ENCODE results near the gene PTPRM. TPM values are rescaled to one million over a fixed set of nuclear protein-coding genes. Genes with fewer than 3 reads are reported as not detected.
"Not testable (repeated sequence)": the region's sequence is repeated elsewhere in the genome, so short reads cannot be mapped to it uniquely, and the experiment has no call there.

PTPRM gene
- polyA plus RNA-seq, 1 donor: 85.4 TPM

GRCh38 chr18:7945882-7946281 is 378.8 kb downstream of the PTPRM start:
- no peak for DNase-seq (ENCODE audit: low read depth)

- DNase-seq (ENCODE audit: low read depth): no peak
These were observed 379.7 kb downstream of the PTPRM start for GRCh38 chr18:7946734-7947377.

DNA sequence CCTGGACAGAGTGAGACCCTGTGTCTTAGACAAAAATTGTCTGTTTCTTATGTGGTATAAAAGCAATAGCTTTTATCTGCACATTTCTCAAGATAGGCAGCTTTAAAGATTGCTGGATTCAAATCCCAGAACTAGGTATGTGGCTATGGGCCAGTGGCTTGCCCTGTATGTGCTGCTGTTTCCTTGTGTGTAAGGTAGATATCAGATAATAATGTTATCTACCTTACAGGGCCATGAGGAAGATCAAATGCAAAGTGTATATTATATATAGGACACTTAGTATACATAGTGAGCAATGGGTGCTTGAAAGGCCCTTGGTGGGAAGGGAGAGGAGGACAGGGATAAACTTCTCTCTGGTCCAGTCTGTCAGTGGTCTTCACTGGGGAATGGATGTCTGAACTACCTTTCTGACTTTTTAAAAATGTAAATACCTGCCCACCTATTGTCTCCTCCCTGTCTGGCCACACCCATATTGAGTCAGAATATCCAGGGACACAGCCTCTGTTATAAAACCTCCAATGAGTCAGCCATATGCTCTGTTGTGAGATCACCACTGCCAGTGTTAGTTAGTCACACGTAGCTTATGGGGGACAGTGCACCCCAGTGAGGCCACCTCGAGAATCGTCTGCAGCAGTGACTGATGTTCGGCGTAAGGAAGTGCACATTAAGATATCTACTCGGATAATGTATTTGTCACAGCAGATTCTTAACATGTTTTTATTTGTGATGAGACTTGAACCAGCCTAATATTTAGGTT is 383.4 kb downstream of the PTPRM start:
- DNase-seq (ENCODE audit: low read depth): no peak

GRCh38 chr18:7953095-7953958 is 386.2 kb downstream of the PTPRM start:
- DNase-seq (ENCODE audit: low read depth): no peak

- DNase-seq (ENCODE audit: low read depth): no peak
These were observed 387.1 kb downstream of the PTPRM start for GRCh38 chr18:7954238-7954637.

DNA sequence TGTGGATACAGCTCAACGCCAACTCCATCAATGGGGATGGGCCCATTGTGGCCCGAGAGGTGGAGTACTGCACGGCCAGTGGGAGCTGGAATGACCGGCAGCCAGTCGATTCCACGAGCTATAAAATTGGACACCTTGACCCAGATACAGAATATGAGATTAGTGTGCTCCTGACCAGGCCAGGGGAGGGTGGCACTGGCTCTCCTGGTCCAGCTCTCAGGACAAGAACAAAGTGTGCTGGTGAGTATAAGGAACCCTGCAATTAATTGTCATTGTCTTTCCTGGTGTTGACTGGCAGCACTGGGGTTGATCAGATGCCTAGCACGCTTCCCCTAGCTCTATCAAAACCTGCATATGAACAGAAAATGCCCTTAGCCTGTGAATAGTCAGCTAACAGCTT is 388.1 kb downstream of the PTPRM start:
- no peak for DNase-seq (ENCODE audit: low read depth)

DNA sequence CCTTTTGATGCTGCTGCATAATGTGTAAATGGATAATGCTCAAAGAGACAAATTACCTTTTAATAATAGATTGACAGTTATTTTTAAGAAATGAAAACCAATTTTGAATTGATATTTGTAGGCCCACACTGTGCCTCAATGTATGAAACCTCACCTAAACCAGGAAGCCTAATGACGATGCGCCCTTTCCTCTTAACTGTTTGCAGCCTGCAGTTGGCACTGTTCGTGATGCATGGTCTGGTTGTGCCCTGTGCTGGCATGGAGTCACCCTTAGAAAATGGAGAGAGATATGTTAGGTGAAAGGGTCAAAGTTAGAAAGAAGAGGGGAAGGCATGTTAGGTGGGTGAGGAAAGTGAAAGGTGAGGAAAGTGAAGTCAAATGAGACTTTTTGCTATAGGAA is 390.2 kb downstream of the PTPRM start:
- DNase-seq (ENCODE audit: low read depth): no peak

GRCh38 chr18:7958081-7958896 is 391.2 kb downstream of the PTPRM start:
- DNase-seq (ENCODE audit: low read depth): no peak

- no peak for DNase-seq (ENCODE audit: low read depth)
These were observed 391.7 kb downstream of the PTPRM start for GRCh38 chr18:7958897-7959146.

DNA sequence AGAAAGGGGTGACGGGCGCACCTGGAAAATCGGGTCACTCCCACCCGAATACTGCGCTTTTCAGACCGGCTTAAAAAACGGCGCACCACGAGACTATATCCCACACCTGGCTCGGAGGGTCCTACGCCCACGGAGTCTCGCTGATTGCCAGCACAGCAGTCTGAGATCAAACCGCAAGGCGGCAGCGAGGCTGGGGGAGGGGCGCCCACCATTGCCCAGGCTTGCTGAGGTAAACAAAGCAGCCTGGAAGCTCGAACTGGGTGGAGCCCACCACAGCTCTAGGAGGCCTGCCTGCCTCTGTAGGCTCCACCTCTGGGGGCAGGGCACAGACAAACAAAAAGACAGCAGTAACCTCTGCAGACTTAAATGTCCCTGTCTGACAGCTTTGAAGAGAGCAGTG is 399.6 kb downstream of the PTPRM start:
- DNase-seq (ENCODE audit: low read depth): not testable (repeated sequence)

- DNase-seq (ENCODE audit: low read depth): no peak
These were observed 407.2 kb downstream of the PTPRM start for GRCh38 chr18:7974200-7974874.

GRCh38 chr18:7977897-7978296 is 410.8 kb downstream of the PTPRM start:
- no peak for DNase-seq (ENCODE audit: low read depth)

DNA sequence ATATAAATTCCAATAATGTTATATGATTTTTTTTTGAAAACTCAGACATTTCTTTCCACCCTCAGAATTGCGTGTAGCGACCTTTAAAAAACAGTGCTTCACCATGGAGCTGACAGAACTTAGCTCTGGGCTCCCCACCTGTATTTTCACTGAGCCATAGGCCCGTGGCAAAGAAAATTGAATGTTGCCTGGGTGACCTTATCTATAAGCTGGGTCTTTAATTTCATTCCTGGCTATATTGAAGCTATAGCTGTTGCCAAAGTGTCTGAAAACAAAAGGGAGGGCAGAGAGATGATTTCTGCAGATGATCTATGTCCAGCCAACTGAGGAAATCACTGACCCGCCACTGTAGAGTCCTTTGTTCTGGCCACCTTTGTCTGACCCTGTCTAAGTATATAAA is 411.7 kb downstream of the PTPRM start:
- no peak for DNase-seq (ENCODE audit: low read depth)

DNA sequence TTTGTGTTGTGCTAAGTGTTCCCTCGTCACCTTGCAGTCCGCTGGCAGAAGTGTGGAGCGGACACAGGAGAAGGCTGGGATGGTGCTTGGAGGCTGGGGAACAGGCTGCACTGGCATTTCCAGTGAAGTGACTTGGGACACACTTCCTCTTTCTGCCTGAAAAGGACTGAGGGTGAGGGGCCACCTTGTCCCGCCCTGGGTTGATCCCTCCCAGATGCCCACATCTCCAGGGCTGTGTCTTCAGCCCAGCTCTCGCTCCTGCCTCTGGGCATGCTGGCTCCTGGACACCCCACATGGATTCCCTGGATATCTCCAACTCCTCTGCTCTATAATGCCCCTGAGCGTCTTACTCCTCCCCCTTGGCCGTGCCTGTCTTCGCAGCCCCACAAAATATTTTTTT is 412.6 kb downstream of the PTPRM start:
- no peak for DNase-seq (ENCODE audit: low read depth)

DNA sequence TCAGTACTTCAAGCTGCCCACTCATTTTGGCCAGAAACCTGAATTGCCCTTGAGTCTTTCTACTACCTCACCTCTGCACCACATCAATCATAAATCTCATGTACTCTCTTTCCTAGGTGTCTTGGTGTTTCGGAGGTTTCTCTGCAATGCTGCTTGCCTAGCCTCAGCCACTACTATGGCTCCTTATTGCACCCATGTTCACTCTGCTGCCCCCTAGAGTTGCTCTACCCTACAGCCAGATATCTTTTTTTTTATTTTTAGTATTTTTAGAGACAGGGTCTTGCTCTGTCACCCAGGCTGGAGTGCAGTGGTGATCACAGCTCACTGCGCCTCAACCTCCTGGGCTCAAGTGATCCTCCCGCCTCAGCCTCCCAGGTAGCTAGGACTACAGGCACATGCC is 413.0 kb downstream of the PTPRM start:
- no peak for DNase-seq (ENCODE audit: low read depth)

DNA sequence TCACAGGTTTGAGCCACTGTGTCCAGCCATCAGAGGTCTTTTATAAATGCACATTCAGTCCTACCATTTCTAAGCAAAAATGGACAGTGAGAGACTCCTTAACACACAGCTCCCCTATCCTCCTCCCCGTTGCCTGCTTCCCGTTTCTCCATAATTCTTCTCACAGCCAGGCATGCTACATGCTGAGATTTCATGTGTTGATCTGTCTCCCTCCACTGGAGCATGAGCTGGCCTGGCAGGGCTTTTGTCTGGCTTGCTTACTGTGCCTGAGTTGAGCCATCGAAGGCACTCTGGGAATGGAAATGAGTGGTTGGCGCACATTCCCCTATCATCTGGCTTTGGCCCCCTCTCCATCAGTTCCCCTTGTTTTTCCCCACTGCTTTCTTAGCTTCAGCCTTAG is 413.5 kb downstream of the PTPRM start:
- DNase-seq (ENCODE audit: low read depth): no peak

DNA sequence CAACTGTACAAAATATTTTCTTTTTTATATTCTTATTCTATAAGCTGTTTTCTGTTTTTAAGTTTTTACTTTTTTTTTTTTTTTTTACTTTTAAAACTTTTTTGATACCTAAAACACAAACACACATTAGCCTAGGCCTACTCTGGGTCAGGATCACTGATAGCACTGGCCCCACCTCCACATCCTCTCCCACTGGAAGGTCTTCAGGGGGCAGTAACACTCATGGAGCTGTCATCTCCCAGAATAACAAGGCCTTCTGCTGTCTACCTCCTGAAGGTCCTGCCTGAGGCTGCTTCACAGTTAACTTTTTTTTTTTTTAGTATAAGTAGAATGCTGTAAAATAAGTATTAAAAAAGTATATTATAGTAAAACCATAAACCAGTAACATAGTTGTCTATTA is 415.1 kb downstream of the PTPRM start:
- no peak for DNase-seq (ENCODE audit: low read depth)

DNA sequence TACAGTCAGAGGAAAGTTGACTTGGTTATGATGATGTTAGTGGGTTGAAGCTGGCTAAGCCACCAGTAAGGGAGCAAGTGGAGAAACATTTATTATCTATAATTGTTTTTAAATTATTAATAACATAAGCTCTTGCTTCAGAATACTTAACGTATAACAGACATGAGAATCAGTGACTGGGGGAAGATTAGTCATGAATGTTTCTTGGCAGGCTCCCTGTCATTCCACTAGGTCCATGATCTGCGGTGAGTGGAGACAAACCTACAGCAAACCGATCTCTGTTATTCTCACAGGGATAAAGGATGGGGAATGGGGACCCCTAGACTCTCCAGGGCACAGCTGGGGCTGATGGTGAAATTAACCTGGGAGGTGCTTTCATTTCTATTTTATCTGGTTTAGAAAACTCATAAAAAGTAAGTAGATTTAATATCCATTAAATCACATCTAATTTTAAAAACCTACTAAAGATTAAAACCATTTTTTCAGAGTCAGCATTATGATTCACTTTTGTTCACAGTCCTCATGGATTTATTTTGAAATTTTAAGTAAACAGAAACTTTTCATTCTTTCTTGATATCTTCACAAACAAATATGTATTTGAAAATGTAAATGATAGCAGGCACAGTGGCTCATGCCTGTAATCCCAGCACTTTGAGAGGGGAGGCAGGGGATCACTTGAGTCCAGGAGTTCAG is 420.3 kb downstream of the PTPRM start:
- no peak for DNase-seq (ENCODE audit: low read depth)

GRCh38 chr18:7990670-7991069 is 423.6 kb downstream of the PTPRM start:
- no peak for DNase-seq (ENCODE audit: low read depth)

GRCh38 chr18:8001711-8002301 is 434.7 kb downstream of the PTPRM start:
- no peak for DNase-seq (ENCODE audit: low read depth)

All from forelimb muscle (tissue), 1 donor.